ENCODE results near the gene EFCAB3.
"Not testable (repeated sequence)": the region's sequence is repeated elsewhere in the genome, so short reads cannot be mapped to it uniquely, and the experiment has no call there.

EFCAB3 gene

DNA sequence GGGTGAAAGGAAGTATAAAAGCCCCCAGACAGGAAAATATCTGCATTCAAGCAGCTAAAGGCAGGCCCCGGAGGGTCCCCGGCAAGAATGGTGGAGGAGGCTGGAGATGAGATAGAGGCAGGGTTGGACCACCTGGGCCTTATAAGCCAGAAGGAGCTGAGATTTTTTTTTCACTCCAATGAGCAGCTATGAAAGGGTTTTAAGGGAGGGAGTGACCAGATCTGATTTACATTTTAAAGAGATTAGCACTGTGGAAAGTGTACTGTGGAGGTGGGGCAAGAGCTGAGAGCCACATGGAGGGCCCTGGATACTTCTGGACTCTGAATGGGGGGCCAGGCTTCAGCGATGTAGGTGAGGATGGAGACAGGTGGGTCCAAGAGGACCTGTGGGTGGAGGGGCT lies 84.1 kb downstream of the EFCAB3 start:
- not testable (repeated sequence) for DNase-seq (ENCODE audit: low read depth in 2 of 2)

GRCh38 chr17:62465271-62465670 lies 84.9 kb downstream of the EFCAB3 start:
- not testable (repeated sequence) for DNase-seq (ENCODE audit: low read depth in 2 of 2)
